Activated B cell treated with CpG ODN at 0.5 μM for 24 hours (primary cell): ENCODE measurements around the gene KRT81. TPM values are rescaled to one million over a fixed set of nuclear protein-coding genes. Genes with fewer than 3 reads are reported as not detected.

Experiments
- ATAC-seq: fragments of 200-7000 bp; cut with Tn5 transposase; one replicate; pipeline ENCODE4 v1.10.0; 2021; ENCODE audit warnings: low read depth, mild to moderate bottlenecking, moderate library complexity
- CTCF ChIA-PET: fragments of 350-600 bp; sonication (Branson Sonifier 250); formaldehyde crosslinking; loops from one replicate; lab custom pipeline; 2021; ENCODE audit warnings: antibody characterized with exemption; lab: Charles Lee
- POLR2A ChIA-PET: fragments of 350-600 bp; sonication (Branson Sonifier 250); formaldehyde crosslinking; loops from one replicate; lab custom pipeline; 2021; ENCODE audit warnings: antibody characterized with exemption; lab: Charles Lee
- DNase-seq: peaks from one replicate; pipeline ENCODE4 v3.0.0; 2022
- H3K27ac Mint-ChIP-seq: one replicate; pipeline ENCODE4 v1.8.0; 2020; ENCODE audit warnings: mixed read lengths
- H3K27me3 Mint-ChIP-seq: one replicate; pipeline ENCODE4 v1.8.0; 2021; ENCODE audit warnings: mixed read lengths
- H3K36me3 Mint-ChIP-seq: one replicate; pipeline ENCODE4 v1.8.0; 2021; ENCODE audit warnings: low read depth, mixed read lengths
- H3K4me1 Mint-ChIP-seq: one replicate; pipeline ENCODE4 v1.8.0; 2021; ENCODE audit warnings: mixed read lengths
- H3K4me3 Mint-ChIP-seq: one replicate; pipeline ENCODE4 v1.8.0; 2020; ENCODE audit warnings: mild to moderate bottlenecking, mixed read lengths
- H3K9me3 Mint-ChIP-seq: one replicate; pipeline ENCODE4 v1.8.0; 2020; ENCODE audit warnings: mixed read lengths
- intact Hi-C: fragments of 100-400 bp; cut with micrococcal nuclease; formaldehyde crosslinking; loops from one replicate; pipeline ENCODE4 v1.15.1; 2024
- total RNA-seq: library from RNA; stranded (reverse); gene quantifications from 2 replicates; pipeline ENCODE4 v1.2.3, GENCODE V29; 2022
- TF ChIP-seq, protein P1 (sequence below): fragments of 200-600 bp; IDR thresholded peaks from one replicate; pipeline ENCODE4 v1.8.0; 2022; ENCODE audit warnings: antibody characterized with exemption, mild to moderate bottlenecking

The KRT81 gene
- total RNA-seq, 1 donor from 2014 or later: not detected

- ATAC-seq: no peak
- intact Hi-C loops: no loop called here
- Mint-ChIP-seq H3K27ac (no peak overlapping the region), H3K4me3 (no peak overlapping the region), H3K4me1 (peaks cover 1% of the 10 kb centered on the region), H3K9me3 (no peaks in the 10 kb centered on the region), H3K27me3 (peaks cover 31% of the 10 kb centered on the region), H3K36me3 (no peaks in the 10 kb centered on the region)
- CTCF ChIA-PET: no interaction called here
- TF ChIP-seq, protein P1, sequence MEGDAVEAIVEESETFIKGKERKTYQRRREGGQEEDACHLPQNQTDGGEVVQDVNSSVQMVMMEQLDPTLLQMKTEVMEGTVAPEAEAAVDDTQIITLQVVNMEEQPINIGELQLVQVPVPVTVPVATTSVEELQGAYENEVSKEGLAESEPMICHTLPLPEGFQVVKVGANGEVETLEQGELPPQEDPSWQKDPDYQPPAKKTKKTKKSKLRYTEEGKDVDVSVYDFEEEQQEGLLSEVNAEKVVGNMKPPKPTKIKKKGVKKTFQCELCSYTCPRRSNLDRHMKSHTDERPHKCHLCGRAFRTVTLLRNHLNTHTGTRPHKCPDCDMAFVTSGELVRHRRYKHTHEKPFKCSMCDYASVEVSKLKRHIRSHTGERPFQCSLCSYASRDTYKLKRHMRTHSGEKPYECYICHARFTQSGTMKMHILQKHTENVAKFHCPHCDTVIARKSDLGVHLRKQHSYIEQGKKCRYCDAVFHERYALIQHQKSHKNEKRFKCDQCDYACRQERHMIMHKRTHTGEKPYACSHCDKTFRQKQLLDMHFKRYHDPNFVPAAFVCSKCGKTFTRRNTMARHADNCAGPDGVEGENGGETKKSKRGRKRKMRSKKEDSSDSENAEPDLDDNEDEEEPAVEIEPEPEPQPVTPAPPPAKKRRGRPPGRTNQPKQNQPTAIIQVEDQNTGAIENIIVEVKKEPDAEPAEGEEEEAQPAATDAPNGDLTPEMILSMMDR: no peak
- DNase-seq: no peak
- POLR2A ChIA-PET: no interaction called here
Observed at GRCh38 chr12:52323001-52323400, 31.7 kb upstream of the KRT81 start.

- no peak for ATAC-seq
- TF ChIP-seq, protein P1: no peak
- POLR2A ChIA-PET: no interaction called here
- Mint-ChIP-seq H3K9me3 (no peaks in the 10 kb centered on the region), H3K4me1 (no peaks in the 10 kb centered on the region), H3K36me3 (no peaks in the 10 kb centered on the region), H3K4me3 (no peak overlapping the region), H3K27ac (no peak overlapping the region), H3K27me3 (peaks cover 27% of the 10 kb centered on the region)
- intact Hi-C loops: no loop called here
- CTCF ChIA-PET: no interaction called here
- DNase-seq: no peak
Observed at GRCh38 chr12:52322069-52322468, 30.7 kb upstream of the KRT81 start.

GRCh38 chr12:52321418-52321817 lies 30.1 kb upstream of the KRT81 start:
- Mint-ChIP-seq H3K27me3 (peaks cover 27% of the 10 kb centered on the region), H3K27ac (no peak overlapping the region), H3K4me1 (no peaks in the 10 kb centered on the region), H3K9me3 (no peaks in the 10 kb centered on the region), H3K36me3 (no peaks in the 10 kb centered on the region), H3K4me3 (no peak overlapping the region)
- intact Hi-C loops: no loop called here
- no peak for DNase-seq
- no peak for ATAC-seq
- CTCF ChIA-PET: no interaction called here
- TF ChIP-seq, protein P1: no peak
- POLR2A ChIA-PET: no interaction called here

- POLR2A ChIA-PET: no interaction called here
- Mint-ChIP-seq H3K36me3 (no peaks in the 10 kb centered on the region), H3K4me3 (no peak within 1 kb of the TSS), H3K27me3 (peaks cover 25% of the 10 kb centered on the region), H3K4me1 (no peaks in the 10 kb centered on the region), H3K27ac (no peak within 1 kb of the TSS), H3K9me3 (no peaks in the 10 kb centered on the region)
- TF ChIP-seq, protein P1: no peak
- DNase-seq: no peak
- intact Hi-C loops: no loop called here
- no peak for ATAC-seq
- CTCF ChIA-PET: no interaction called here
Observed at GRCh38 chr12:52320784-52321400, 29.6 kb upstream of the KRT81 start, which contains the start of gene KRT83. KRT83 (minus strand) TSS chr12:52321398; CDS start chr12:52321335, 63 bp downstream.

DNA sequence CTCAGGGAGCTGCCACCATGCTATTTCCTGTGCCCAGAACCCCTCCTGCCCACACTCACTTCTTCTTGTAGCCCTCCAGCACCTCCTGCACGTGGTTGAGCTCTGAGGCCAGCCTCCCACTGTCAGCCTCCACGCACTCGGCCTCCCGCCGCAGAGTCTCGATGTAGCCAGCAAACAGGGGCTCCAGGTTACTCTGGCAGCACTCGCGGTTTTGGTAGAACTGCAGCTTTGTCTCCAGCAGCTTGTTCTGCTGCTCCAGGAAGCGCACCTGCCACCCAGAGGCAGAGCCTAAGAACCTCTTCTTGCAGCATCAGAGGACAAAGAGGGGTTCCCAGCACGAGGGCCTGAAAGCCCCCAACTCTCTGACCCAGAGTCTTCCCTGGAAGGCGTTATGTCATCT lies 27.8 kb upstream of the KRT81 start:
- Mint-ChIP-seq H3K4me1 (no peaks in the 10 kb centered on the region), H3K27ac (no peak overlapping the region), H3K36me3 (no peaks in the 10 kb centered on the region), H3K27me3 (peaks cover 26% of the 10 kb centered on the region), H3K9me3 (no peaks in the 10 kb centered on the region), H3K4me3 (no peak overlapping the region)
- intact Hi-C loops: no loop called here
- ATAC-seq (no peak), DNase-seq (no peak)
- ChIA-PET CTCF (interaction anchor here (1.1 kb wide), 1 partner anchor 40 kb away, joined by 3 read pairs; no protein-coding TSS in a partner anchor), POLR2A (no interaction called here)
- TF ChIP-seq, protein P1: no peak
